HK-2 (cell line): Measurements from ENCODE around the gene IQSEC1.

ENCODE experiments used
- DNase-seq: peaks from one replicate; pipeline ENCODE4 v3.0.0-alpha.2; 2018; ENCODE audit not compliant: unreplicated experiment

Gene IQSEC1

DNA sequence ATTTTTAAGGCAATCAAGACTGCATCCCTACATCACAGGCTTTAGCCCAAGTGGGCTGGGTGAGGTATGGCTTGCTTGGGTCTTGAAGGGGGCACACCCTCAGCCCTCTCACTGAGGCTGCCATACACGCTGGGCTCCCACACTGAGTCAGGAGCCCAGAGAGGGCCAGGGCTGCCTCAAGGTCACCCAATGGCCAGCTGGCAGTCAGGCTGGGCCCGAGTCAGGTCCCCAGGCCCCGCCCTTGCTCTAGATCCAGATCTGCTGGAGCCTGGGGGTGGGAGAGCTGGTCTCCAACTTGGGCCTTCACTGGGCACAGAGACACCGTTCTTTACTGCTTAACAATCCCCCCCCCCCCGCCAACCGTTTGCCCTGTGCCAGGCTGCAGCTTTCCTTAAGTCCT lies 88.1 kb downstream of the IQSEC1 start:
- DNase-seq: no peak

DNA sequence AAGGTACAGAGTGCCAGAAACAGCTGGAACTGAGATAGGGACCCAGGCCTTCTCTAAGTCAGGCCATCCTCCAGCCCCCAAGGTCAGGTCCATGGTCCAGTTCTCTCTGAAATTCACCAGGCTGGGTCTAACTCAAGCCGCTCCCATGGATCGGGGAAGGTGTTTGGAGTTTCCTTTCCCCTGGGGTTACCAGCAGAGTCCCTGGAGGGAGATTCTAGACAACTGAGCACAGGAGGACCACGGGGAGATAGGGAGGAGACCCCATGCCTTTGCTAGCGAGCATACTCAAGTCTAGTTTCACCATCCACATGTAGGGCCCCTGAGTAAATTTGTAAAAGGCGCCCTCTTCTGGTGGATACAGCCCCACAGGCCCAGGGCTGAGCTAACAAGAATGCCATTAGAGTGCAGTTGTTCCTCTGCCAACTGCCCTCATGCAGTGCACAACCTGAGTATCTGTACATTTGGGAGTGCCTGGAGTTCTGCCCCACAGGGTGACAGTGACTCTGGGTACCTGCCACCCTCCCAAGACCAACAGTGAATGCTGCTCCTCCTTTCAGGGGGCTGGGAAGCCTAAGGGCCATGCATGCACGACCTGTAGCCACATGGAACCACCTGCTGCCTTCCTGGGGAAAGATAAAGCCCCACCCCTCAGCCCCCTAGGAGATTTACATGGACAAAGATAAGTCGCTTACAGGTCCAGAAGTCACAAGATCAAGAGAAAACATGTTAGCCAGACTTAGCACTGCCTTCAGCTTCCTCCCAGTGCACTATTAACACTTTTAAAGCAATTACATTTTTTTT lies 89.0 kb downstream of the IQSEC1 start:
- peak; percentile 50 for DNase-seq

DNA sequence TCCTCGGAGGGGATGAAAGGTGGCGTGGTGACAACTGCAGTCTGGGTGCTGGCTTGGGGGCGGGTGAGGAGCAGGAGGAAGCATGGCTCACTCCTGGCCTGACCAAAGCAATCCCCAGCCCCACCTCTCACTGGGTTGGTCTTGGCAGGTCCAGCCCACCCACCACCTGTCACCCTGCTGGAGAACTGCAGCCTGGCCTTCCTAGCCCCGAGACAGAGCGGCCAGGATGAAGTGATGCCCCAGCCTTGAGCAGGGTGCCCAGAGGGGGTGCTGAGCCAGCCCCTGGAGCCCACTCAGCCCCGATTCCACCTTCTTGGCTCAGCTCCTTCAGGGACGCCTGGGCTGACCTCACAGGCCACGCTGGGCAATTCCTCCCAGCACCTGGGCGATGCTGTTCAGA lies 89.9 kb downstream of the IQSEC1 start:
- DNase-seq: no peak

DNA sequence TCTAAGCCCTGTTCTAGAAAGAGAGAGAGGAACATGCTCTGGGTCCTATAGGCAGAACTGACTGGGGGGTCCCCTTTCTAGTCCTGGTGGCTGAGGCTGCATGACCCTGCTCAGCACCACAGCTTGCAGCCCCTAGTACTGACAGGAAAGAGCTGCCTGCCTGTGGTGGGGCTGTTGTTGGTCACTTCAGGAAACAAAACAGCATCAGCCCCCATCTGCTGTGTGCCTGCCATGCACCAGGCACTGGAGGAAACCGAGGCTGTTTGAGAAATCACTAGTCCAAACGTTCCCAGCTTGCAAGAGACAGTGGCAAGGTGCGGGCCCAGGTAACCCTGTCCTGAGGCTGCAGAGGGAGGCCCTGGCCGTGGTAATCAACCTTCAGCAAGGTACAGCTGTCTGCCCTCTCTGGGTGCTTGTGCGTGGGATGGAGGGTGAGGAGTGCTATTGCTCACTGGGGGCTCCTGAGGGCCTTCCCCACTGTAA lies 90.6 kb downstream of the IQSEC1 start:
- no peak for DNase-seq

DNA sequence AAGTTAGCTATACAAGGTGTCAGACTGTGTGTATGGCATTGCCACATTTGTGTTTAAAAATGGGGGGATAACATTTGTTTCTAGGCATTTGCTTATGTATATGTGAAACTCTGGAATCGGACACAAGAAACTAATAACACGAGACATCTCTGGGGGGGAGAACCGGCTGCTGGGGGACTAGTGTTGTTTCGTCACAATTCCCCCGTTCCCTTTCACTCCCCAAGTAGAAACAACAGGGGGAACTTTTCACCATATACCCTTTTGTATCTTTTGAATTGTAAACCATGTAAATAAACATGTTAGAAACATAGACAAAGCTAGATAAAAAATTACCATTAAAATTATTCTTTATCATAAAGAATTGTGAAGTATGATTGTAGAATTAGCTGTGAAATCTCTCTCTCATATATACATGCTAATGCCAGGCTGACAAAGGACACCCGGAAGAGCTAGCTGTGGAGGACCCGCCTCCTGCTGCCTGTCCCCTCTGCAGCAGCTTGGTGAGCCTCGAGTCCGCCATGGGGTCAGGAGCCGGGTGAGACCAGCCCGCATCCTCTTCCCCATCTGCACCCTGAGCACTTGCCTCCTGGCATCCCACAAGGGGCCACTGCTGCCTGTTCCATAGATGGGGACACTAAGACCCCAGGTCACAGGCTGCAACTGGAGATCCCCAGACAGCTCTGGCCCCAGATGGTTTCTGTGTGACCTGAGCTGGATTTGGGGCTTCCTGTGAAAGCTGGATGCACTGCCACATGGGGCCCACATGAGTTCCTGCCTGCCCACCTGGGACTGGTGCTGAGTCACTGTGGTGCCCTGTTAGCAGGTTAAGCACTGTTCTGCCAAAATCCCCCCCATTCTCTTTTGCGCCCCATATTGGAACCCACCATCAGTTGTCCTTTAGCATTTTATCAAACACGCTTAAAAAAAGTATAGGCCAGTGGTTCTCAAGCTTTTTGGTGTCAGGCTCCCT lies 91.6 kb downstream of the IQSEC1 start:
- no peak for DNase-seq

DNA sequence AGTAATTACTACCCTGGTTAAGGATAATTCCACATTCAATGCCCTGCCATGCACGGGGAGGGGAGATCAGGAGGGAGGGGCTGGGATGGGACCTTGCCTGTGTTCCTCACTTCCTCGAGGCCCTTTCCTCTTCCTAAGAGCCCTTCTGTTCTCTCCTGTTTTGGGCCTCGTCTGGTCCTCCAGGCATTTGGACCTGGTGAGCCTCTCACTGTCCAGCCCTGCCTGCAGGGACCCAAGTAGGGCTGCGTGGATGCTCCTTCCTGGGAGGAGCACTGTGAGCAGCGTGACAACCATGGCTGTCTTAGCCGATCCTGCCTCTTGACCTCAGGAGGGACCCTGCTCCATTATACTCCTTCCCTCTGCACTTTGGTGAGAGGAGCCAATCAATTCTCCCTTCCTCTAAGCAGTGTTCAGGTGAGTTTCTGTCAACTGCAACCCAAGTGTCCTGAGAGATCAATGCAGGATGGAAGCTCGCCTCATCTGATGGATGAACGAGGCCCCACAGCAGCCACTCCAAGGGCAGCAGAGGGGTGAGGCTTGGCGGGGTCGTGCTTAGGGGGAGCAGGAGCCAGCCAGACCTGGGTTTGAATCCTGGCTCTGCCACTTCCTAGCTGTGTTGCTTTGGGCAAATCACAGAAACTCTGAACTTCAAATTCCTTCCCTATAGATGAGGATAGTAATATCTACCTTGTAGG lies 92.5 kb downstream of the IQSEC1 start:
- no peak for DNase-seq

DNA sequence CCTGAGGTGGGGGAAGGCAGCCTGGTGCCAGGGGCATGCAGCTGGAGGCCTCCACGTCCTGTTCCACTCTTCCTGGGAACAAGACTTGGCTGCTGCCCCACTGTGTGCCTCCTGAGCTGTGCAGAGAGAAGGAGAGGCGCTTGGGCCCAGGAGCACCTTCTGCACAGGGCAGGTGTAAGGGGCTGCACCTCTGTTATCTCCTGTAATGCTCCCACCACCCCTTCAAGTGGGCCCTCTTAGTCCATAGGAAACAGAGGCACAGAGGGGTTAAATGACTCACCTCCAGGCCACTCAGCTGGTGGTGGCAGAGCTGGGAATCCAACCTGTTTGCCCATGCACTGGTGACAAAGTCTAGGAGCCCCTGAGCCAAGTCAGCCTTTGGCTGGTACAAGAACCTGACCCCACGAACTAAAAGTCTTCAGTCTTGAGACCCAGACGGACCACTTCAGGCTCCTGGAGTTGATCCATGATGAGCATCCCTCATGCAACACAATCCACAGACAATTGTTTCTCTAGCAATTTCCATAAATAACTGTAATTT lies 93.2 kb downstream of the IQSEC1 start:
- DNase-seq: no peak

DNA sequence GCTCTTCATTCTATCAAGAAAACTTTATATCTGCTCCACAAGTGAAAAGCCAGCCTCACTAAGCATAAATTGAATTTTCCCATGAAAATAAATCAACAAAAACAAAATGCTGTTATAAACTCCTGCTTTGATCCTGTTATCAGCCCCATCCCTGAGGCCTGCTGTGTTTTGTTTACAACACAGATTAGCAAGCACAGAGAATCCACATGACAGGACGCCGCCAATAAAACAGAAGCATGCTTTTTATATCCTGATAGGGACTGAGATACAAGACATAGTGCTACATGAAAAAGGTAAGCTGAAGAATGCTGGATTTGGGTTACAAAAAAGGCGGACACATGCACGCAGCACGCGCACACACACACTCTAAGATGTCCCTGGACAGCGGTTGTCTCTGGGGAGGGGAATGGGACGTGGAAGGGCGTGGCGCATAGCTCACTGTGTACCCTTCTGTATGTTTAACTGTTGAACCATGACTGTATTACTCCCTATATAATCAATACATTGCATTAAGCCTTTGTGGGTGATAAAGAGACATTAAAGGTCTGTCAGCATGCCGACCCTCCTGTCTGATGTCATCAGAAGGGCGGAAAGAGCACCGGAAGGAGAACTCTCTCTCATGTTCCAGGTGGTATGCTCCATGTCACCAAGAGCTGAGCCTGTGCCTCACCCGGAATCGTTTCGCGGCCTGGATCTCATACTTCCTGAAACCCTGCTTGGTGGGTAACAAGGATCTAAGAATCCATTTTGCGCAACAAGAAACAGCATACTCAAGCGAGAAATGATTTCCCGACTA lies 93.9 kb downstream of the IQSEC1 start:
- no peak for DNase-seq

DNA sequence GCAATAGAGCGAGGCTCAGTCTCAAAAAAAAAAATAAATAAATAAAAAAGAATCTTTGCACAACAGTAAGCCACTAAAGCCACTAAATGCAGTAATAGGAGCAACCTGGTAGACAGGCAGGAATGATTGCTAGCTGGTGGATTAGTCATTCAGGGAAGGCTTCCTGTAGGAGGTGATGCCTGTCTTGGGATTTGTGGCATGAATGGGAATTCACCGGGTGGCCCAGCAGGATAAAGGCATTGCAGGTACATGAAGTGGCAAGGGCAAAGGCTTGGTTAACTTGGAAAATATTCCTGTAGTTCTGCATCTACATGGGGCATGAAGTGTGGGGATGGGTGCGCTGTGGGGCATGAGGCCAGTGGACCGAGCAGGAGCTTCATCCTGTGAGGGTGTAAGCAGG lies 94.5 kb downstream of the IQSEC1 start:
- DNase-seq: no peak

DNA sequence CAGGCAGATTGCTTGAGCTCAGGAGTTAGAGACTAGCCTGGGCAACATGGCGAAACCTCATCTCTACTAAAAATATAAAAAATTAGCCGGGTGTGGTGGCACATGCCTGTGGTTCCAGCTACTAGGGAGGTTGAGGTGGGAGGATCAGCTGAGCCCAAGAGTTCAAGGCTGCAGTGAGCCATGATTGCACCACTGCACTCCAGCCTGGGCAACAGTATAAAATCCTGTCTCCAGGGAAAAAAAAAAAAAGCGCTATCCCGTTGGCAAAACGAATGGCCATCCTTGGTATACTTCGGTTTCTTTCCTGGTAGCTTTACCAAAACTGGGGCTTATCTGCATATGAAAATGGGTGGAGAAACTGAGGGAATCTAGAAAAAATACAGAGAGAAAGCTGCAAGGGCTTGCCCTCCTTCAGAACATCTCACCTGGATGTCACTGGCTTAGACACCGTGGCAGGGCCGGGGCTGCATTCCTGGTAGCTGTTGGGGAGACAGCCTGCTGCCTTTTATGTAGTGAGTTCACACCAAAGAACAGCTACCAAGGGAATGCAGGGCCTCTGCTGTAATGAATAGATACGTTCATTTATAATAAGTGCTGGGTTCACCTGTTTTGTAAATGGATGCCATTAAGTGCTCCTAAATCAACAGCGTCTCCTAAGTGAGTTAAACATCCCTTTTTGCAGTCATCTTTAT lies 96.0 kb downstream of the IQSEC1 start:
- no peak for DNase-seq

DNA sequence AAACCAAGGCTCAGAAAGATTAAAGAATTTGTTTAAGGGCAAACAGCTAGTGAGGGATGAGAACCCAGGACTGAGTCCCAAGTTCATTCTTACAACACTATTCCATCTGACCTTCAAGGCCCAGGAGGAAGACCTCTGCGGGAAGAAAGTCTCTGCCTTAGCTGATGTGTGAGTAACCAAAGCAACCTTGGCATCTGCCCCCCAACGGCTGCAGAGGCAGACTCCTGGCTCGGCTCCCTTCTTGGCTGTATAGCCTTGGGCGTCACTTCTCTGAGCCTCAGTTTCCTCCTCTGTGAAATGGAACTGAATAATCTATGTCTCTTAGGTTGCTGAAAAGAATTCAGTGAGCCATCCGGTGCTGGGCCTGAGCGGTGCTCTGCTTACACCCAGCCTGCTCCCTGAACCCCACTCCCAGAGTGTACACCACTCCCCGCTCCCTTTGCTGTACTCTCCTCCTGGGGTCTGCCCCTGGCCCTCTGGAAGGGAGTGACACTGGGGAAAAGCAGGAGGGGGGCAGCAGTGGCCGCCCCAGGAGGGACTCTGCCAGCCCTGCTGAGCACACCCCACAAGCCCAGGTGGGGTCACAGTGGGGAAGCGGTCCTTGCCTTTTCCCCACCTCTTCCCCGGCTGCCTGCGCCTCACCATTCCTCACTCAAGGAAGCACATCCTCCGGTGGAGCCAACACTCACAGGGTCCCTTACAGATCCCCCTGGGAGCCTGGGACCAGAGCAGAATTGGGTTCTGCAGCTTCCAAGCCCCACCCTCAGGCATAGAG lies 97.3 kb downstream of the IQSEC1 start:
- no peak for DNase-seq

DNA sequence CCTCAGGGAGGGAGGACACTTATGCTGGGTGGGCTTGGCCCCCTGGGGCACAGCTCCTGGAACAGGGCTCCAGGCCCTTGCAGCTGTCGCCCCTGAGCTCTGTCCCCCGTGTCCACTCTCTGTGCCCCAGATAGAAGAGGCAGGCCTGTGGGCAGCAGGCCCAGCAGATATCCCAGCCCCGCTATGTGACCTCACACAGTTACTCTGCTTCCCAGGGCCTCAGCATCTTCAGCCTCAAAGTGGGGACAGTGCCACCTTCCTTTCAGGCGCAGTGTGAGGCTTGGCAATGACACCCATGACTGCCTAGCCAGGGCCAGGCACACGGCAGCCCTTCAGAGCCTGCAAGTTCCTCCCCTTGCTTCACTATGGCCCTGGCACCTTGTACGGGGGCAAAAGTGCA lies 98.4 kb downstream of the IQSEC1 start:
- DNase-seq: no peak

DNA sequence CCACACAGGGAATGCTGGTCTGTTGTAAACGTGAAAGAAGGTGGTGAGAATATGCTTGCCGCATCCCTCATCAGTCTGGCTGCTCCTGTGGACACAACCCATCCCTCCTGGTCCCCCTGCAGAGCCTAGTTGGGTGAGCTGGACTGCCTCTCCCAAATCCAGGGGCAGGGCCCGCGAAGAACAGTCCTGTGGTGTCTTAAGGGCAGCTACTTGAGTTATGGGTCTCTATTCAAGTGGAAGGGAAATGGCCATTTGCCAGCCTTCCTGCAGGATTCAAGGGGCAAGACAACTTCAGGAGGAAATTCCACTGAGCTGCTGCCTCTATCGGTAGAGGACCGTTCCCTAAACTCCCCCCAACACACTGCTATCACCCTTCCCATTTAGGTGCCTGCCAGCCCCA lies 98.9 kb downstream of the IQSEC1 start:
- no peak for DNase-seq

DNA sequence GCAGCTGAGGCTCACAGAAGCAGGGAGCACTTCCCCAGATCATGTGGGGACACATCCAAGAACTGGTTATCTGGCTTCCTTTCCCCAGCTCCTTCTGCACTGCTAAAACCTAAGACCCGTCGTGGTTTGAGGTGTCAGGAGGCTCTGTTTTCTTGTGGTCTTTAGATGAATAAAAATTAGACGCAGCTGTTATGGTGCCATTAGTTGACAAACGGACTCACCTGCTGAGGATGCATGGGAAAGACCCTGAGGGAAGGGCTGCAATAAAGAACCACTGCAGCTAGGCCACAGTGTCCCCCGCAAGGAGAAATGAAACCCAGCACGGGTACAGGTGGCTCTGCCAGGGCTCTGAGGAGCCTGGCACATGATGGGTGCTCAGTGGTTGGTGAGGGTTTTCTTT lies 99.4 kb downstream of the IQSEC1 start:
- no peak for DNase-seq

DNA sequence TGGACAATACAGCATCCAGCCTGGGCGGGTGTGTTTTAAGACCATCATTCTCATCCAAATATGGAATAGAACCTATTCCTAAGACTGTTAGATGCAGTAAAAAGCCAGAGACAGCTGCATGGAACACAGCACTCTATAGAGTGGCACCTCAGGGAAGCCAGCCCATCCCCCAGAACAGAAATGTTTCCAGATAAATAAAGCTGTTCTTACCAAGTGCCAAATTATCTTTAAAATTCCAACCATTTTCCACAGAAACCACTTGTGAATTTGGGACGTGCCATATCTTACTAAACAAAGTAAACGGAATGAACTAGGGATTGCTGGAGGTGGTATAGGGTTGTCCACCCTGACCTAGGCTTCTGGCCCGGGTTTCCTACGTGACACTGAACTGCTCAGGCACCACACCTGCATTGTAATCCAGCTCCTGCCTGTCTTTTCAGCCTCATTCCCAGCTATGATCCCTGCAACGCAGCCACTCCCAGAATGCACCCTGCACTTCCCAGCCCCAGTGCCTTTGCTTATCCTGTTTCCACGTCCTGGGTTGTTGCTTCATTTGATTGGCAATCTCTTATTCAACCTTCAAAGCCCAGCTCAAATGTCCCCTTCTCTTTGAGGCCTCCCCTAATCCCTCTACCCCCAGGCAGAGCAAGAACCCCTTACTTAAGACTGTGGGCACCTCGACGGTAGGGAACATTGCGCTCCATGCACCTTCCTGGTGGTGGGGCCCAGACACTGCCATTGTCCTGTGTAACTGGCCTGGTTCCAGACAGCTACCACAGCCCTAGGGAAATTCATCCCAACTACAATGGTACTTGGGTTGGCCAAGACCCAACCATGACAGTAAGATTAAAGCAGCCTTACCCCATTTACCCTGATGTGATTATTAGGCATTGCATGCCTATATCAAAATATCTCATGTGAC lies 100.2 kb downstream of the IQSEC1 start:
- no peak for DNase-seq

DNA sequence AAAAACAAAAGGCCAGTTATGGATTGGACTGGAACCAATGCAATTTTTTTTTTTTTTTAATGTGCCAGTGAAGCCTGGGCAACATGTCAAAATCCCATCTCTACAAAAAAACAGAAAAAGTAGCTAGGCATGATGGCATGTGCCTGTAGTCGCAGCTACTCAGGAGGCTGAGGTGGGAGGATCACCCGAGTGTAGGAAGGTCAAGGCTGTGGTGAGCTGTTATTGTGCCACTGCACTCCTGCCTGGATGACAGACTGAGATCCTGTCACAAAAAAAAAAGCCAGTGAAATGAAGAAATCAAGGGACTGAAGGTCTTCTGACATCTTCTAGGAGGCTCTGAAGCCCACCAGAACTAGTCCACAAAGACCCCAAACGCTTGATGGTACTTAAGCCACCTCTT lies 101.2 kb downstream of the IQSEC1 start:
- no peak for DNase-seq

DNA sequence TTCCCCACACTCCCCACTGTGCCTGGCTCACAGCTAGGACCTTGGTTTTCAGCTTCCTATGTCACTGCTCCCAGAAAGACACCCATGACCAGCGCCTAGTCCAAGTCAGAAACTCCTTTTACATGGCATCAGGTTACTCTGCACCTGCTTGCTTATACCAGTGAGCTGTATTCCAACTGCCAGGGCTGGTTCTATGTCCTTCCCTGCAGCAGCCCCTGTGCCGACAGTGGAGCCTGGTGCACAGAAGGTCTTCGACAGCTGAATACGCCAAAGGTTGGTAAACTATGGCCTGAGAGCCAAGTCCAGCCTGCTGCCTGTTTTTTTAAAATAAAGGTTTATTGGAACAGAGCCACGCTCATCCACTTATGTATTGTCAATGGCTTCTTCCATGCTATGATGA lies 102.5 kb downstream of the IQSEC1 start:
- no peak for DNase-seq

DNA sequence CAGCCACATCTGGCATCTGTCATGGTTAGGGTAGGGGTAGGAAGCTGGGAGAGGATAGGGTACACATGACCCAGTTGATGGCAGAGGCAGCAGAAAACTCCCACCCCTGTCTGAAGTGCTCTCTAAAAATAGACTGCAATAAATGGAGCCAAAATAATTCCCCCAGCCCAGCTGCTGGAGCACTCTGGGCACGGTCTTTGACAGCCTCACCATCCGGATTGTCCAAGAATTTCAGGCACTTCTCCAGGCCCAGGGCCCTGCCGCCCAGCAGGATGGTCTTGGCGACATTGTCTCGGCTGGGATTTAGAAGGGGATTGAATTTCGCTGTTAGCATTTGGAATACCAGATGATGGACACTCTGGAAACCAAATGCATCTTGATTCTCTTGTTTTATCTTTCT lies 103.7 kb downstream of the IQSEC1 start:
- DNase-seq: no peak

DNA sequence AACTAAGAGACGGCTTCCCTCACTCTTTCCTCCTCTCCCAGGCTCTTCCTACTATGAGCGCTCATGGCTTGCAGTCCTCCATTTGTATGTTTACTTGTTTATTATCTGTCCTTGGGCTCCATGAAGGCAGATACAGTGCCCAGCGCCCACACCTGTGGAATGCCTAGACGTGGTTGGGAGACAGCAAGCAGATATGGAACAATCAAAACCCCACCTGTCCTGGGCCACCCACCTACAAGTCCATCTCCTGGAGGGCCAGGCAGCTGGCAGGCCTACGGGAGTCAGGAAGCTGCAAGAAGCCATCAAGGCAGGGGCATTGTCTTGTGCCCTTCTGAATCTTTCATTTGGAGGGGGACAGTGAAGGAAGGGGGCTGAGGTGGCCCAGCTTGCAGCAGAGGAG lies 104.7 kb downstream of the IQSEC1 start:
- no peak for DNase-seq
